Retinal pigment epithelial cell (primary cell): ENCODE data around the gene PCDHGA12.
"Not testable (repeated sequence)": the region's sequence is repeated elsewhere in the genome, so short reads cannot be mapped to it uniquely, and the experiment has no call there.

Experiments used
- DNase-seq: peaks from one replicate; pipeline ENCODE4 v3.0.0-alpha.2; 2010; ENCODE audit warnings: low read depth
- H3K4me3 ChIP-seq: 2 replicates; pipeline ENCODE4 v1.5.1; 2011; ENCODE audit warnings: mild to moderate bottlenecking, low read length, control low read depth, moderate library complexity
- CTCF ChIP-seq: conservative IDR thresholded peaks from 2 replicates; pipeline ENCODE4 v1.5.1; 2011; ENCODE audit warnings: low read depth, low read length, control low read depth, inconsistent platforms

Gene PCDHGA12

DNA sequence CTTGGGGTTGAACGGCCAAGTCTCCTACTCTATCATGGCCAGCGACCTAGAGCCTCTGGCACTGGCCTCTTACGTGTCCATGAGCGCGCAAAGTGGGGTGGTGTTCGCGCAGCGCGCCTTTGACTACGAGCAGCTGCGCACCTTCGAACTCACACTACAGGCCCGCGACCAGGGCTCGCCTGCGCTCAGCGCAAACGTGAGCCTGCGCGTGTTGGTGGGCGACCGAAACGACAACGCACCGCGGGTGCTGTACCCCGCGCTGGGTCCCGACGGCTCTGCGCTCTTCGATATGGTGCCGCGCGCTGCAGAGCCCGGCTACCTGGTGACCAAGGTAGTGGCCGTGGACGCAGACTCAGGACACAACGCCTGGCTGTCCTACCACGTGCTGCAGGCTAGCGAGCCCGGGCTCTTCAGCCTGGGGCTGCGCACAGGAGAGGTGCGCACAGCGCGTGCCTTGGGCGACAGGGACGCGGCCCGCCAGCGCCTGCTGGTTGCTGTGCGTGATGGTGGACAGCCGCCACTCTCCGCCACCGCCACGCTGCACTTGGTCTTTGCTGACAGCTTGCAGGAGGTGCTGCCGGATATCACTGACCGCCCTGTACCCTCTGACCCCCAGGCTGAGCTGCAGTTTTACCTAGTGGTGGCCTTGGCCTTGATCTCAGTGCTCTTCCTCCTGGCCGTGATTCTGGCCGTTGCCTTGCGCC is 30.6 kb upstream of the PCDHGA12 start:
- DNase-seq: no peak
- H3K4me3 ChIP-seq: no peak overlapping the region
- TF ChIP-seq CTCF: no peak

DNA sequence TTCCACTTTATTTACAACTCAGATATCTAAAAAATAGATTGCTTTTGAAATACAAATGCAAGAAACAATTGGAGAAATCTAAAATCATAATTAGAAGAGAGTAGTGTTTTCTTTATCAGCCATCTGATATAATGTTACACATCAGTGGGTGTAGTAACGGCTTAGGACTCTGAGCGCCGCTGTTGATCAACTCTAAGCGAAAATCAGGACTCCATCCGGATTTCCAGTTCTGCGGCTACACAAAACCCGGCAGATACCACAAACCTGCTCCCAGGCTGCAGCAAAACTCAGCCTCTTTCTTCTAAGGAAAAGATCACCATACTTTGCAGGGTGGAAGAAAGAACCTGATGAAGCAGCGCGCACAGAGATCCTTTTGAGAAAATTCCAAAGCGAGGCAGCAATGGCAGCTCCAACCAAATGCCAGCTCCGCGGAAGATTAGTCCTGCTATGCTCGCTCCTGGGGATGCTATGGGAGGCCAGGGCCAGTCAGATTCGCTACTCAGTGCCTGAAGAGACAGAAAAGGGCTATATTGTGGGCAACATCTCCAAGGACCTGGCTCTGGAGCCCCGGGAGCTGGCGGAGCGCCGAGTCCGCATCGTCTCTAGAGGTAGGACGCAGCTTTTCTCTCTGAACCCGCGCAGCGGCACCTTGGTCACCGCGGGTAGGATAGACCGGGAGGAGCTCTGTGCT is 27.6 kb upstream of the PCDHGA12 start, which contains the start of gene PCDHGA9:
PCDHGA9 (plus strand) TSS at position 226 of the 691 bp plus-strand sequence; CDS start at position 401, 175 bp downstream.
- peak; percentile 55 for TF ChIP-seq CTCF
- peak within 1 kb of the TSS; percentile 29 for H3K4me3 ChIP-seq
- no peak for DNase-seq

DNA sequence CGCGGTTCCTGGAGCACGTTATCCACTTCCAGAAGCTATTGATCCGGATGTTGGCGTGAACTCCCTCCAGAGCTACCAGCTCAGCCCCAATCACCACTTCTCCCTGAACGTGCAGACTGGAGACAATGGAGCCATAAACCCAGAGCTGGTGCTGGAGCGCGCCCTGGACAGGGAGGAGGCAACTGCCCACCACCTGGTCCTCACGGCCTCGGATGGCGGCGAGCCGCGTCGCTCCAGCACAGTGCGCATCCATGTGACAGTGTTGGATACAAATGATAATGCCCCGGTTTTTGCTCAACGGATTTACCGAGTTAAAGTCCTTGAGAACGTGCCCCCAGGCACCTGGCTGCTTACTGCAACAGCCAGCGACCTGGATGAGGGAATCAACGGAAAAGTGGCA is 26.9 kb upstream of the PCDHGA12 start:
- DNase-seq: no peak
- H3K4me3 ChIP-seq: no peak overlapping the region
- TF ChIP-seq CTCF: no peak

GRCh38 chr5:141407790-141408505 is 22.4 kb upstream of the PCDHGA12 start, which contains the start of gene PCDHGB6:
Gene PCDHGB6, plus strand, starts transcription at chr5:141408021. Its CDS starts 182 bp downstream, at chr5:141408203.
- TF ChIP-seq CTCF: peak; percentile 71
- peak within 1 kb of the TSS; percentile 42 for H3K4me3 ChIP-seq
- DNase-seq: not testable (repeated sequence)

- TF ChIP-seq CTCF: no peak
- no peak overlapping the region for H3K4me3 ChIP-seq
- DNase-seq: no peak
These were observed 20.6 kb upstream of the PCDHGA12 start for GRCh38 chr5:141409598-141410306.

GRCh38 chr5:141411575-141411974 is 18.7 kb upstream of the PCDHGA12 start:
- DNase-seq: no peak
- no peak overlapping the region for H3K4me3 ChIP-seq
- TF ChIP-seq CTCF: no peak
